Hepatocyte (in vitro differentiated cells): ENCODE measurements around the gene PCBP3. TPM values are rescaled to one million over a fixed set of nuclear protein-coding genes. Genes with fewer than 3 reads are reported as not detected.

Source experiments
- DNase-seq: peaks from one replicate; pipeline ENCODE4 v3.0.0-alpha.2; 2016; ENCODE audit warnings: low spot score
- H2AFZ ChIP-seq: fragments of 200-600 bp; sonication (generic); 2 replicates; pipeline ENCODE4 v1.6.0; 2016; ENCODE audit warnings: antibody characterized with exemption, mild to moderate bottlenecking
- H3K27ac ChIP-seq: fragments of 200-600 bp; sonication (generic); 2 replicates; pipeline ENCODE4 v1.5.1; 2016; ENCODE audit warnings: mild to moderate bottlenecking
- H3K27me3 ChIP-seq: fragments of 200-600 bp; sonication (generic); 2 replicates; pipeline ENCODE4 v1.6.1; 2016
- H3K36me3 ChIP-seq: fragments of 200-600 bp; sonication (generic); replicated peaks from 2 replicates; pipeline ENCODE4 v1.5.1; 2016; ENCODE audit warnings: low read depth; ENCODE audit not compliant: insufficient read depth
- H3K4me1 ChIP-seq: fragments of 200-600 bp; sonication (generic); 2 replicates; pipeline ENCODE4 v1.5.1; 2016; ENCODE audit warnings: mild to moderate bottlenecking, moderate library complexity; ENCODE audit not compliant: insufficient read depth
- H3K4me2 ChIP-seq: fragments of 200-600 bp; sonication (generic); 2 replicates; pipeline ENCODE4 v1.6.0; 2016
- H3K4me3 ChIP-seq: fragments of 200-600 bp; sonication (generic); 2 replicates; pipeline ENCODE4 v1.5.1; 2016; ENCODE audit warnings: mild to moderate bottlenecking
- H3K79me2 ChIP-seq: fragments of 200-600 bp; sonication (generic); 2 replicates; pipeline ENCODE4 v1.6.0; 2017; ENCODE audit warnings: mild to moderate bottlenecking
- H3K9me2 ChIP-seq: fragments of 200-600 bp; sonication (generic); replicated peaks from 2 replicates; pipeline ENCODE4 v1.6.0; 2017; ENCODE audit warnings: mild to moderate bottlenecking; ENCODE audit not compliant: insufficient read depth
- H3K9me3 ChIP-seq: fragments of 200-600 bp; sonication (generic); 2 replicates; pipeline ENCODE4 v1.5.1; 2016; ENCODE audit warnings: low read depth, mild to moderate bottlenecking
- H4K20me1 ChIP-seq: fragments of 200-600 bp; sonication (generic); 2 replicates; pipeline ENCODE4 v1.6.0; 2016; ENCODE audit warnings: mild to moderate bottlenecking; ENCODE audit not compliant: insufficient read depth, poor library complexity, severe bottlenecking
- EZH2 ChIP-seq: fragments of 200-600 bp; sonication (generic); IDR thresholded peaks from 2 replicates; pipeline ENCODE4 v1.6.1; 2016; ENCODE audit warnings: antibody characterized with exemption, mild to moderate bottlenecking, borderline replicate concordance
- EZH2phosphoT487 ChIP-seq: fragments of 200-600 bp; sonication (generic); IDR thresholded peaks from one replicate; pipeline ENCODE4 v1.6.1; 2018; ENCODE audit warnings: antibody characterized with exemption, mild to moderate bottlenecking, low read depth, moderate library complexity; ENCODE audit not compliant: unreplicated experiment, severe bottlenecking
- WGBS: methylation state at CpG from one replicate; pipeline ENCODE4 v1.1.6; 2016; ENCODE audit warnings: low lambda C conversion rate; ENCODE audit errors: missing lambda C conversion rate; 5-methylcytosine and 5-hydroxymethylcytosine counted together
- polyA plus RNA-seq: library from polyadenylated mRNA; unstranded; fragments of >200 nt; fragmentation: Nextera tagmentation; extraction: Ambion mirVana; gene quantifications from 2 replicates; pipeline ENCODE4 v1.2.1, GENCODE V29; 2016
- total RNA-seq: library from RNA; depleted of rRNA; stranded (reverse); fragments of >200 nt; gene quantifications from 2 replicates; pipeline ENCODE4 v1.2.3, GENCODE V29; 2014
- TF ChIP-seq, protein P1 (sequence below): fragments of 200-600 bp; sonication (generic); IDR thresholded peaks from 2 replicates; pipeline ENCODE4 v1.5.1; 2016; ENCODE audit warnings: antibody characterized with exemption, mild to moderate bottlenecking; ENCODE audit not compliant: poor library complexity

PCBP3 gene
- total and polyA plus RNA-seq, 2 experiments from 2014 or later = 3.1 to 8.8 TPM

- Histone ChIP-seq H3K4me3 (no peak overlapping the region), H3K27ac (no peak overlapping the region), H3K4me1 (no peaks in the 10 kb centered on the region), H3K36me3 (no peaks in the 10 kb centered on the region), H3K9me2 (no peaks in the 10 kb centered on the region), H2AFZ (no peak overlapping the region), H4K20me1 (no peaks in the 10 kb centered on the region), H3K27me3 (no peaks in the 10 kb centered on the region), H3K4me2 (no peak overlapping the region), H3K9me3 (no peaks in the 10 kb centered on the region), H3K79me2 (no peaks in the 10 kb centered on the region)
- TF ChIP-seq EZH2phosphoT487 (no peak), EZH2 (no peak)
- TF ChIP-seq, protein P1, sequence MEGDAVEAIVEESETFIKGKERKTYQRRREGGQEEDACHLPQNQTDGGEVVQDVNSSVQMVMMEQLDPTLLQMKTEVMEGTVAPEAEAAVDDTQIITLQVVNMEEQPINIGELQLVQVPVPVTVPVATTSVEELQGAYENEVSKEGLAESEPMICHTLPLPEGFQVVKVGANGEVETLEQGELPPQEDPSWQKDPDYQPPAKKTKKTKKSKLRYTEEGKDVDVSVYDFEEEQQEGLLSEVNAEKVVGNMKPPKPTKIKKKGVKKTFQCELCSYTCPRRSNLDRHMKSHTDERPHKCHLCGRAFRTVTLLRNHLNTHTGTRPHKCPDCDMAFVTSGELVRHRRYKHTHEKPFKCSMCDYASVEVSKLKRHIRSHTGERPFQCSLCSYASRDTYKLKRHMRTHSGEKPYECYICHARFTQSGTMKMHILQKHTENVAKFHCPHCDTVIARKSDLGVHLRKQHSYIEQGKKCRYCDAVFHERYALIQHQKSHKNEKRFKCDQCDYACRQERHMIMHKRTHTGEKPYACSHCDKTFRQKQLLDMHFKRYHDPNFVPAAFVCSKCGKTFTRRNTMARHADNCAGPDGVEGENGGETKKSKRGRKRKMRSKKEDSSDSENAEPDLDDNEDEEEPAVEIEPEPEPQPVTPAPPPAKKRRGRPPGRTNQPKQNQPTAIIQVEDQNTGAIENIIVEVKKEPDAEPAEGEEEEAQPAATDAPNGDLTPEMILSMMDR = no peak
- DNase-seq = no peak
- 89% methylated on average over 19 of the region's 19 CpGs for WGBS
These were observed 220.2 kb downstream of the PCBP3 start for GRCh38 chr21:45863751-45864150.

GRCh38 chr21:45864436-45864835 is 220.9 kb downstream of the PCBP3 start:
- H3K4me3 ChIP-seq = no peak overlapping the region
- no peak overlapping the region for H2AFZ ChIP-seq
- WGBS = 82% methylated on average over 5 of the region's 5 CpGs
- TF ChIP-seq EZH2phosphoT487 (no peak), EZH2 (no peak)
- TF ChIP-seq, protein P1 = no peak
- H3K27ac ChIP-seq = no peak overlapping the region
- H3K4me2 ChIP-seq = no peak overlapping the region
- H4K20me1 ChIP-seq = no peaks in the 10 kb centered on the region
- no peaks in the 10 kb centered on the region for H3K27me3 ChIP-seq
- H3K9me3 ChIP-seq = no peaks in the 10 kb centered on the region
- no peak for DNase-seq
- H3K9me2 ChIP-seq = no peaks in the 10 kb centered on the region
- H3K79me2 ChIP-seq = no peaks in the 10 kb centered on the region
- no peaks in the 10 kb centered on the region for H3K4me1 ChIP-seq
- H3K36me3 ChIP-seq = no peaks in the 10 kb centered on the region

DNA sequence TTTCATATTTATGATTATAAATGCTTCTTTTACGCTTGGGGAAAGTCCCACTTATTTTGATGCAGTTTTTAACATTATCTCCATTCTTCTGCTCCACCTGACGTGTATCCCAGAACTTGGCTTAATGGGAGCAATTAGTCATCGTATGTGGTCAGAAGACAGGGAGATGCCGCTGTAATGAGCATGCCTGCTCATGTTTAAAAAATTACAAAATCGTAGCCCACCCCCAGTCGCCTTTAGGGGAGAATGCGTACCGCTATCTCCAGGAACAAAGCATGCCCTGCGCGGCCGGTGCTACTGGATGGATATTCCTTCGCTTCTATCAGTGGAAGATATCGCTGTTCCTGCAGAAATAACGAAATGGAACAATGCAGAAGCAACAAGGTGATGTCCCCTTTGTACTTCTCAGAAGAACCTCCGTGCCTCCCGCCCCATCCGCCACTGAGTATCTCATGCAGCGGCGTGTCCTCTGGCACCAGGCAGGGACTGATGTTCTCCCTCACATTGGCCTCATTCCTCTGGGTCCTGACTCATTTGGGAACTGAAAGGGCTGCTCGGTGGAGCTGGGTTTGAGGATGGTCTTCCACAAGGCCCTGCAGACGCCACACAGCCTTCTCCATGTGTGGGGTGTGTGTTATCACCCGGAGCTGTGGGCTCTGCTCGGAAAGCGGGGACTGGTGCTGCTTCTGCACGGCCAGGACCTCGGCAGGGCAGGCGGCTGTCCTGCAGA is 221.7 kb downstream of the PCBP3 start:
- no peaks in the 10 kb centered on the region for H3K9me3 ChIP-seq
- no peaks in the 10 kb centered on the region for H3K9me2 ChIP-seq
- H3K4me3 ChIP-seq = no peak overlapping the region
- no peak for DNase-seq
- no peak overlapping the region for H3K4me2 ChIP-seq
- no peaks in the 10 kb centered on the region for H3K4me1 ChIP-seq
- H4K20me1 ChIP-seq = no peaks in the 10 kb centered on the region
- H3K36me3 ChIP-seq = no peaks in the 10 kb centered on the region
- H2AFZ ChIP-seq = no peak overlapping the region
- no peaks in the 10 kb centered on the region for H3K27me3 ChIP-seq
- TF ChIP-seq EZH2 = no peak
- TF ChIP-seq, protein P1 = no peak
- TF ChIP-seq EZH2phosphoT487 = no peak
- no peaks in the 10 kb centered on the region for H3K79me2 ChIP-seq
- WGBS = 88% methylated on average over 27 of the region's 27 CpGs
- no peak overlapping the region for H3K27ac ChIP-seq
